PFSK-1 (cell line): Measurements from ENCODE around the gene LSP1. TPM values are rescaled to one million over a fixed set of nuclear protein-coding genes. Genes with fewer than 3 reads are reported as not detected.

ENCODE experiments used
- FOXP2 ChIP-seq: optimal IDR thresholded peaks from 2 replicates; pipeline ENCODE3; 2011; ENCODE audit warnings: borderline replicate concordance, control low read depth, inconsistent platforms; ENCODE audit not compliant: insufficient read depth; ENCODE audit errors: extremely low read length, extremely low read depth
- POLR2AphosphoS5 ChIP-seq: IDR thresholded peaks from 2 replicates; pipeline ENCODE4 v1.6.1; 2012; ENCODE audit warnings: low read depth, mild to moderate bottlenecking, control low read depth, low read length, moderate library complexity
- REST ChIP-seq, 2 experiments: IDR thresholded peaks; 2 replicates each; pipeline versions ENCODE4 v1.6.1 to v1.8.0; 2011 to 2012; ENCODE audit warnings: low read depth in 2 of 2, low read length in 2 of 2, control low read depth in 1 of 2, inconsistent platforms in 1 of 2, mild to moderate bottlenecking in 1 of 2, moderate library complexity in 1 of 2; ENCODE audit not compliant: insufficient read depth in 1 of 2
- SIN3A ChIP-seq: IDR thresholded peaks from 2 replicates; pipeline ENCODE4 v1.6.1; 2012; ENCODE audit warnings: mild to moderate bottlenecking, low read length, moderate library complexity, borderline replicate concordance; ENCODE audit not compliant: insufficient read depth
- TAF1 ChIP-seq: IDR thresholded peaks from 2 replicates; pipeline ENCODE4 v1.6.1; 2012; ENCODE audit warnings: low read length, control low read depth, borderline replicate concordance; ENCODE audit not compliant: insufficient read depth
- polyA plus RNA-seq: library from polyadenylated mRNA; unstranded; fragments of >200 nt; gene quantifications from one replicate; pipeline ENCODE4 v1.2.1, GENCODE V29; 2012; ENCODE audit warnings: low read depth, missing spikeins; ENCODE audit not compliant: insufficient read length

LSP1 gene, protein sequence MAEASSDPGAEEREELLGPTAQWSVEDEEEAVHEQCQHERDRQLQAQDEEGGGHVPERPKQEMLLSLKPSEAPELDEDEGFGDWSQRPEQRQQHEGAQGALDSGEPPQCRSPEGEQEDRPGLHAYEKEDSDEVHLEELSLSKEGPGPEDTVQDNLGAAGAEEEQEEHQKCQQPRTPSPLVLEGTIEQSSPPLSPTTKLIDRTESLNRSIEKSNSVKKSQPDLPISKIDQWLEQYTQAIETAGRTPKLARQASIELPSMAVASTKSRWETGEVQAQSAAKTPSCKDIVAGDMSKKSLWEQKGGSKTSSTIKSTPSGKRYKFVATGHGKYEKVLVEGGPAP
- polyA plus RNA-seq: 50.1 TPM

GRCh38 chr11:1852877-1853276, at the start of gene LSP1:
TSS of gene LSP1 (plus strand) at chr11:1853084. CDS start at chr11:1853145, 61 bp downstream.
- no peak for TF ChIP-seq SIN3A
- no peak for TF ChIP-seq REST (IDR thresholded peaks at IDR 0.05; ENCODE audit: insufficient read depth in 1 of 2, low read depth in 2 of 2, low read length in 2 of 2)
- no peak for TF ChIP-seq FOXP2
- no peak for TF ChIP-seq TAF1
- no peak for TF ChIP-seq POLR2AphosphoS5

- no peak for TF ChIP-seq POLR2AphosphoS5
- no peak for TF ChIP-seq SIN3A
- no peak for TF ChIP-seq TAF1
- no peak for TF ChIP-seq REST (IDR thresholded peaks at IDR 0.05; ENCODE audit: insufficient read depth in 1 of 2, low read depth in 2 of 2, low read length in 2 of 2)
These were observed 49.6 kb upstream of the LSP1 start for GRCh38 chr11:1803246-1803645.

GRCh38 chr11:1805525-1805924, 47.4 kb upstream of the LSP1 start:
- no peak for TF ChIP-seq REST (IDR thresholded peaks at IDR 0.05; ENCODE audit: insufficient read depth in 1 of 2, low read depth in 2 of 2, low read length in 2 of 2)

DNA sequence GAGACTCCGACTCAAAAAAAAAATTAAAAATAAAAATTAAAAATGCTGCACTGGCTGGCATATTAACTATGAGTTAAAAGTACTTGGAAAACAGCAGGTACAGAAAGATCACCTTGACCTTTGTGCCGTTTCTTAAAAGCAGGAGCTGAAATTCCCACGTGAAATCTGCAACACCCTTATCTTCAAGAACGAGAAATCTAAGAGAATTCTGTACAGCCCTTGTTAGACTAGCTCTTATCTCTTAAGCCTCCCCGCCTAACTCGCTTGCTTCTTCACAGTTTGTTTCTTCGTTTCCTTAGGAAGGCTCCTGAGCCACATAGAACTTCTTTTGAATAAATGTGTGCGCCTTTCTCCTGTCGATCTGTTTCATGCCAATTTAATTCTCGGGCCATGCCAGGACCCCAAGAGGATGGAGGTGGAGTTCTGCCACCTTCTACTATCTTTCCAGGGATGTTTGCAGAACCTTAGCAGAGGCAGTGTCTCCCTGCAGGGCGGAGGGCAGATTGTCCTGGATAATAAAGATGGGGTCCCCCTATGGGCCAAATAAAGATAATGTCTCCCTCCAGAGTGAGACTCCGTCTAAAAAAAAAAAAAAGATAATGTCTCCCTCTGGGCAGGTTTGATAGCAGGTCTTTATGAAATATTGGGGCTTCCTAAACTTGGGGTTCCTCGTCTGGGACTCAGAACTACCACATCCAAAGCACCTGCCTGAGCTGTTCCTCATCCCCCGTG, 45.5 kb upstream of the LSP1 start:
- TF ChIP-seq REST (IDR thresholded peaks at IDR 0.05; ENCODE audit: insufficient read depth in 1 of 2, low read depth in 2 of 2, low read length in 2 of 2) (no peak), FOXP2 (no peak), POLR2AphosphoS5 (no peak), SIN3A (no peak), TAF1 (no peak)

DNA sequence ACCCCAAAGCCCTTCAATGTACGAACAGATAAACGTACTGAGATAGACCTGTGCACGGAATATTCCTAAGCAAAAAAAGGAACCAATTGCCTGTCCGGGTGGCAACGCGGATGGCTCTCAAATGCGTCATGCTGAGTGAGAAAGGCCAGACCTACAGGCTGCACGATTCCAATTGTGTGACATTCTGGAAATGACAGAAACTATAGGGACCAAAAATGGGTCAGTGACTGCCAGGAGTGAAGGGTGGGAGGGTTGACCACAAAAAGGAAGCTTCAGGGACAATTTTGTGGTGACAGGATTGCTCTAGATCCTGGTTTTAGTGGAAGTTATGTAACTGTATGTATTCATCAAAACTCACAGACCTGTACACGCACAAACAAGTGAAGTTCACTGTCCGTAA, 42.1 kb upstream of the LSP1 start:
- TF ChIP-seq SIN3A (no peak), POLR2AphosphoS5 (no peak), FOXP2 (no peak), TAF1 (no peak), REST (IDR thresholded peaks at IDR 0.05; ENCODE audit: insufficient read depth in 1 of 2, low read depth in 2 of 2, low read length in 2 of 2) (no peak)
